Hematopoietic multipotent progenitor cell treated with erythropoietin and hydrocortisone succinate and interleukin-3 and kit ligand, for 4 days (in vitro differentiated cells): Measurements from ENCODE around the gene PLXNC1.

Experiments used
- DNase-seq: peaks from one replicate; pipeline ENCODE4 v3.0.0-alpha.2; 2015

Gene PLXNC1

DNA sequence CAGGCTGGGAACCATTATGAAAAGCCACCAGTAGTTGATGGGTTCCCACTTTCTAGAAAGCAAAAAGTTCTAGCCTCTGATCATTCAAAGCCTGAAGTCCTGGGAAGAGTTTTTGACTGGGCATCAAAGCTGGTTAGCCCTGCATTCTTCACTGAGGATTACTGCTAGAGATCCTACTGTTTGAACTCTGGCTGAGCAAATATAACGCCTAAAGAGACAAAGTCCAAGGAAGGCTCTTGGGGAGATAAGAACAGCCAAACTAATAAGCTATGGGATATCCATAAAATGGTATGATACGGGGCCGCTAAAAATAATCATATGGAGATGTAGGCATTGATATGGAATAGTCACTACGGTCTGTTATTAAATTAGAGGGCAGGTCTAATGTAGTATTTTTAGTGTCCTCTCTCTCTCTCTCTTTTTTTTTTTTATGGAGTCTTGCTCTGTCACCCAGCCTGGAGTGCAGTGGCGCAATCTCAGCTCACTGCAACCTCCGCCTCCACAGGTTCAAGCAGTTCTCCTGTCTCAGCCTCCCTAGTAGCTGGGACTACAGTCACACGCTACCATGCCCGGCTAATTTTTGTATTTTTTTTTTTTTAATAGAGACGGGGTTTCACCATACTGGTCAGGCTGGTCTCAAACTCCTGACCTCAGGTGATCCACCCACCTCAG, 35.5 kb downstream of the PLXNC1 start:
- no peak for DNase-seq

DNA sequence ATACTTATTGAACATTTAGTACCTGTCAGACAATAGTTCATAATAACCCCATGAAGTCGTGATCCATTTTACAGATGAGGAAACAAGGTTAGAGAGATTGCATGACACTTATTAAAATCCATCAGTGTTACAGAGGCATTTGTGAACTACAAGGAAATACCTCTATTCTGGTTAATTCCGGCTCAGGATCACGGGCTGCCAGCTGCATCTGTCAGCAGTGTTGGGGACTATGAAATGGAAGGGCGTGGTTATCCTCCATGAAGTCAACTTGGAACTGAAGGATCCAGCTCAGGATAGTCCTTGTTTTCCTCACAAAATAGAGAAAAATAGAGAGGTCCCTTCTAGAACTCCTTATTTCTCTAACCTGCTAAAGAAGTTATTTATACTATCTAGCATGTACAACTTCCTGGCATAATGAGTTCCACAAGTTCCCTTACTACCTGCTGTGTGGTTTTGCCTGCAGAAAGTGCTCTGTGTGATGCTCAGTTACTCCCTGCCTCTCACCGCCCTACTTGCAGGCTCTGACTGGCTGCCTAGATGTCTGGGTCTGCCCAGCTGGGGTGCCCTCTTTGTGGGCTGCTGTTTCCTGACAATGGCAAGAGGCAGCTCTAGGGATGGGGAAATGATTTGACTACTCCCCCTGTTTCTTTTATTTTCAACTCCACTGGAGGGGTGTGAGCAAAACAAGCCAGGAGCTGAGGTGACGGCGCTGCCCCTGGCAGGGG, 36.8 kb downstream of the PLXNC1 start:
- DNase-seq, result peak; percentile 58

DNA sequence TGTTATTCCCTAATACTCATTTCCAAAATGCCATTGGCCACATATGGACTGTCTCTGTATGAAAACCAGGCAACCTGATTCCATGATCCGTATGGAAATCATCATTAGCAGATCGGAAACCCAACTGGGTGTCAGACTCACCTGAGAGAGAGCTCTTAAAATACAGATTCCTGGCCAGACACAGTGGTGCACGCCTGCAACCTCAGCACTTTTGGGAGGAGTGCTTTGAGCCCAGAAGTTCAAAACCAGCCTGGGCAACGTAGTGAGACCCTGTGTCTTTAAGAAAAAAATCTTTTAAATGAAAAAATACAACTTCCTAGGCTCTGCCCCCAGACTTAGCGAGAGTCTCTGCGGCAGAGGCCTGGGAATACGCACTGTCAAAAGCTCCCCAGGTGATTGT, 37.4 kb downstream of the PLXNC1 start:
- DNase-seq, result no peak

DNA sequence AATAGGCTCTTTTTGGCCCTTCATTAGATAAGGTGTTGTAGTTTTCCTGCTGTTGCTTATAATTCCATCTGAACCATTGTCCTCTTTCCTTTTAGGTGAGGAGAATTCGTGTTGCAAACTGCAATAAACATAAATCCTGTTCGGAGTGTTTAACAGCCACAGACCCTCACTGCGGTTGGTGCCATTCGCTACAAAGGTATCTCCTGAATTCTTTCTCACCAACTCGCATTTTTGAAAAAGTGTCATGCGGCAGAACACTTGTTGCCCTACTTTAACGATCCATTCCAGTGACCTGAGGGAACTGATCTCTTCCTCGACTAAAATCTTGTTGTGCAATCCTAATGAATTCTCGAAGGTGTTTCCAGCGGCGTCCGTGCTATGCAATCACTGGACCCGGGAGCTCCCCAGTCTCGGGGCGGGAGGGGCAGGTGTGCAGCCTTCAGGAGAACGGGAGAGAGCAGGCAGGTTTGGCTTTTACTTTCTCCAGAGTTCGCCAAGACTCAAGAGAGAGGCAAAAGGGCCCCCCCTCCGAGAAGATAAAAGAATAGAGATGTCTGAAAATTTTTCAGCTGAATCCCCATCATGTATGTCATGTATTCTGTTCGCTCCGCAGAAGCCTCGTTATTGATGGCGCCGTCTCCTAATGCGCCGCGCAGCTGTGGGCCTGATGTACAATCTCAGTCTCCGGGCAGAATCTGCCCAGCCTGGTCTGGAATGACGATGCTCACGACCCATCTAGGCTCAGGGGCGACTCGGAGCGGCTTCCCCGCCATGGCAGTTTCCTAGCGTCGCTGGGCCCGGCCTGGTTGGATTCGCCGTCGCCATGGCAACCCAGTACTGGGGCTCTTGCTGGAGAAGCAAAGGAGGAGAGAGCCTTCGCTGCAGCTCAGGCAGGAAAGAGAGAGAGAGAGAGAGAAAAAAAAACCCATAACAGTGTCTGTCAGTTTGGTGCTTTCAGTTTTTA, 38.2 kb downstream of the PLXNC1 start:
- no peak for DNase-seq

DNA sequence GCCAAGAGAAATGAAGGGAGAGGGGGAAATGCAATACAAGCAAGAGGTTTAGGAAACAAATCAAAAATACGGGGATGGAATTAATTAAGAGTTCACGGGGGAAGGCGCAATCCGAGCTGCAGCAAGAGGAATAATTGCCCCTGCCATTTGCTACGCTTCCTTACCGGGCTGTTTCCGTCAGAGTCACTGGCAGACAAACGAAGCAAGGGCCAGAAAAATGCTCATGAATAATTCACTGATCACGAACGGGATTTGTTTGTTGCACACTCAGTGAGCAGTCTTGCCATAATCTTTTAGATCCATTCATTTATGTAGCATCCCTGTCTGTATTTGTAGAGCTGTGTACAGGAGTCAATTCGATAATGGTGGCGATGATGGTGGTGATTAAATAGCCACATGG, 39.0 kb downstream of the PLXNC1 start:
- DNase-seq, result no peak

DNA sequence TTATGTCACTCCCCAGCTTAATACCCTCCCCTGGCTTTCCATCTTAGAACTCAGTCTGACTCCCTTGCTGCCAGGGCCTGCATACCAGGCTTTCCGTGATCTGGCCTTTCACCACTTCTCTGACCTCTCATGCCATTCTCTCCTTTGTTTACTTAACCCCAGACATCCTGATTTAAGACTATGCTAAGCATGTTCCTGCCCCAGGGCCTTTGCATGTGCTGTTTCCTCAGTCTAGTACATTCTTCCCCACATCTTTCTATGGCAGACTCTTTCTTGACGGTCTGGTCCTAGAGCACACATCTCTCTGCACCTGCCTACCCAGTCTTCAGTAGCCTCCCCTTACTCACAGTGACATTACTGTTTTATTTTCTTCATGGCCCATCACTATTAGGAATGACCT, 42.2 kb downstream of the PLXNC1 start:
- no peak for DNase-seq

DNA sequence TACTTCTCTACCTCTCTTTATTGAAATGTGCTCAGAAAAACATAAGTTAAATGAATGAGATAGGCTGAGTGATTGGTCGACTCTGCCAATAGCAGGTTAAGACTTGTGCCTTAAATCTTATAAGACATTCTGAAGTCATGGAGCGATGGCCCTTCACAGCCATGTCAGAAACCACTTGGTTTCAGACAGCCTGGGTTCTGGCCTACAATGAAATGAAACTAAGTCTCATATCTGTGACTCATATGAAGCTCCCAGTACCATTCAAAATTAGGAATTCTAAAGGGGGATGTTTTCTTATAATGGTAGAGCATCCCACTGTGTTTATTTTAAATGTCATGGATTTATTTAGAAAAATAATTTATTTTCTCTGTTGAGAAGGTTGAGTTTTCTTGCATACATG, 42.6 kb downstream of the PLXNC1 start:
- no peak for DNase-seq

DNA sequence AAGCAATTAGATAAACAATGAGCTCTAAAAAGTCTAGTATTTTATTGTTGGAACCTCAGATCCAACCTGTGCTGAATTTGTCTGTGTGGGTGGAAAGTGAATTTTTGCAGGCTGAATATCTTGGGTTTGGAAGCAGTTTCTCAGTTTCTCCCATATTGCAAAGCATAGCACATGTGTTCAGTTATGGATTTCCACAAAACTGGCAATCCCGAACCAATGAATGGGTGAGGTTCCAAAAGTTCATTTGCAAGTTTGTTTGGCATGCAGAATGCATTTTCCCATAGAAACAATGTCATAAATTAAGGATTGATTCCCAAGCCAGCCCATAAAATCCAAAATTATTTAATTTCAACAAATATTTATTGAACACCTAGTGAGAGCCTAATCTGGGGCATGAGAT, 43.4 kb downstream of the PLXNC1 start:
- DNase-seq, result no peak

DNA sequence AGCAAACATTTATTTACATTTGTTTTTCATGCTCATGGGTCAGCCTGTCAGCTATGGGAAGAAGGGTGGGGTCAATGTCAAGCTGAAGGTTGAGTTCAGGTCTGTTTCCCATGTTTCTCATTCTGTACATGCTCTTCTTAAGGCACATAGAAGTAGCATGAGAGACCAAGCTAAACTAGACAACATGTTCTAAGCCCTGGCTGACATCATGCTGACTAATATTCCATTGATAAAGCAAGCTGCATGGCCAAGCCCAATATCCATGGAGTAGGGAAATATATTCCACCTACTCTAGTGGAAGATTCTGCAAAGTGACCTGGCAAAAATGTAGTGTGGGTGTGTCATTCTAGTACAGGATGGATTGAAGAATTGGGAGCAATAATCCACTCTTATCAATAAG, 44.1 kb downstream of the PLXNC1 start:
- no peak for DNase-seq

DNA sequence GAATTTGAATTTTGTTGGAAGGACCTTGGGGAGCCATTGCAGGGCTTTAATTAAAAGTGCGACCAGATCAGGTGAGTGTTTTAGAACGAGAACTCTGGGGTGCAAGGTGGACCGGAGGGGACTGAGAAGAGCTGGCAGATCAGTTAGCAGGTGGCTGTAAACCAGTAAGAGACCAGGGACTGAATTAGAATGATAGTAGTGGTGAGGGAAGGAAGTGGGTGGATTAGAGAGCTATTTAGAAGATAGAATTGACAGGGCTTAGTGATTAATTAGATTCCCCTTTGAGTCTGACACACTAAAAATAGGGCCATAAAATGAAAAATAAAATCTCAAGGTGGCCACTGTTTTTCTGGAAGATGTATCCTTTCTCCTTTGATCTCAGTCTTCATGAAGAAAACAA, 44.8 kb downstream of the PLXNC1 start:
- no peak for DNase-seq

DNA sequence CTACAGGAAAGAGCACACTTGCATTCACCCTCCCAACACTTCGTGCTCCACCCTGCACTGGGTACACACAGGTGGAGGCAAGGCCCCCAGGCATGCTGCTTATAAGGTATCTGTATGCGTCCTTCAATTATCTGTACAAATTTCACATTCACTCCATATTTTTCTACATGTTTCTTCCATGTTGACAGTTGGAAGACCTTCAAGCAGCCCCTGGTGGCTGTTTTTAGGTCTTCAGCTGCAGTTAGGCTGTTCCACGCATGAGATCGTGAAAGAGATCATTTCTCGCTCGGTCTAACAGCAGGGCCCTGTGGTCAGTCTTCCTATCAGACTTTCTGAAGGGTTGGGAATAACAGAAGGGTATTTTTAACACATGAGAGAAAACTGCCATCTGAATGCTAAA, 47.1 kb downstream of the PLXNC1 start:
- DNase-seq, result peak; percentile 69

DNA sequence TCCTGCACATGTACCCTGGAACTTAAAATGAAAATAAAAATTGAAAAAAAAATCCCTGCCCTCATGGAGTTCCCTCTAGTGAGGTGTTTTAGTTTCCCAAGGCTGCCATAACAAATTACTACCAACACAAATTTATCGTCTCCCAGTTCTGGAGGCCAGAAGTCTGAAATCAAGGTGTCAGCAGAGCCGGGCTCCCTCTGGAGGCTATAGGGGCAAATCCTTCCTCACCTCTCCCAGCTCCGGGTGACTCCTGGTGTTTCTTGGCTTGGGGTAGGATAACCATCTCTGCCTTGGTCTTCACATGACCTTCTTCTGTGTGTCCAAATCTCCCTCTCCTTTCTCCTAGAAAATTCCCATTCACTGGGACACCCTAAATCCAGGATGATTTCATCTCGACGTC, 50.1 kb downstream of the PLXNC1 start:
- no peak for DNase-seq

DNA sequence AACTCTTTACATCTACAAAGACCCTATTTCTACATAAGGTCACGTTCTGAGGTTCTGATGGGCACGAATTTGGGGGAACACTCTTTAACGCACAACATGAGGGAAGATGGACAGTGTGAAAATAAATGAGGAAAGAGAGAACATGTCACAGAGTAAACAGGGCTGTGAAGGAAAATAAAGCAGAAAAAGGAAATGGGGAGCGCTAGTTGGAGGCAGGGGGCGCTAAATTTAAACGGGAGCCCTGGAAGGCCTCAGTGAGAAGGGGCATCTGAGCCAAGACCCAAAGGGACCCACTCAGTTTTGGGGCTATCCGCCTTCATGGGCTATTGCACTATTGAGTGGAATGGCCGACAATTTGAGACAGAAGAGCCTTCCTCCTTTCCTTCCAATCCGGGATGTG, 50.5 kb downstream of the PLXNC1 start:
- no peak for DNase-seq

DNA sequence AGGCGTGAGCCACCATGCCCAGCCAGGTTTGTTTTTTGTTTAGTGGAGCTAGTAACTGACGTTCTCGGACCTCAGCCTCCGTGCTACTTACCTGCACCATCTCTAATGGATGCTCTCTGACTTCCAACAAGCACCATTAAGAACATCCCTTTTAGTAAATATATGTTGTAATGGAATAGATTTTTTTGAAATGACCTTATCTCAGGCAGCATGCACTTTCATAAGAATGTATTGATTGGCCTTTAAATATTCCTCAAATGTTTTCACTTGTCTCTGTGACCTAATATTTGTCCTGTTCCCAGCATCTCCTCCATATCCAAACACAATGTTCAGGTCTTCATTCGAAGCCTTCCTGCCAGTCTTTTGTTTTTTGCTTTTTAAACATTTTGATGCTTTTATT, 51.7 kb downstream of the PLXNC1 start:
- DNase-seq, result no peak

DNA sequence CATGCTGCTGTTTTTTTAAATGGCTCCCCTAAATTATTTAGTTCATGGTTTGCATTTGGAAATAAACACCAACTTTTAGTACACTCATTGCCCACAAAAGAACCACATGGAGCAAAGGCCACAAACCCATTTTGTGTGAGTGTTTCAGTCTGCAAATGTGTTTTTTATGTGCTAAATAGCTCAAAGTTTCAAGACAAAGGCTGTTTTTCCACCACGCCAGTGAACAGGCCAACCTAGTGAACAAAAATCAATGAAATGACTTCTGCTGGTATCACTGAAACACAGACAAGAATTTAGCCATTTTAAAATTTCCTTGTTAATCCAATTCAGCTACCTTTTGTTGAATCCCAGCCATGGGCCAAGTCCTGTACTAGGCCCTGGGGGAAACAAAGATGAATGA, 52.3 kb downstream of the PLXNC1 start:
- DNase-seq, result no peak

DNA sequence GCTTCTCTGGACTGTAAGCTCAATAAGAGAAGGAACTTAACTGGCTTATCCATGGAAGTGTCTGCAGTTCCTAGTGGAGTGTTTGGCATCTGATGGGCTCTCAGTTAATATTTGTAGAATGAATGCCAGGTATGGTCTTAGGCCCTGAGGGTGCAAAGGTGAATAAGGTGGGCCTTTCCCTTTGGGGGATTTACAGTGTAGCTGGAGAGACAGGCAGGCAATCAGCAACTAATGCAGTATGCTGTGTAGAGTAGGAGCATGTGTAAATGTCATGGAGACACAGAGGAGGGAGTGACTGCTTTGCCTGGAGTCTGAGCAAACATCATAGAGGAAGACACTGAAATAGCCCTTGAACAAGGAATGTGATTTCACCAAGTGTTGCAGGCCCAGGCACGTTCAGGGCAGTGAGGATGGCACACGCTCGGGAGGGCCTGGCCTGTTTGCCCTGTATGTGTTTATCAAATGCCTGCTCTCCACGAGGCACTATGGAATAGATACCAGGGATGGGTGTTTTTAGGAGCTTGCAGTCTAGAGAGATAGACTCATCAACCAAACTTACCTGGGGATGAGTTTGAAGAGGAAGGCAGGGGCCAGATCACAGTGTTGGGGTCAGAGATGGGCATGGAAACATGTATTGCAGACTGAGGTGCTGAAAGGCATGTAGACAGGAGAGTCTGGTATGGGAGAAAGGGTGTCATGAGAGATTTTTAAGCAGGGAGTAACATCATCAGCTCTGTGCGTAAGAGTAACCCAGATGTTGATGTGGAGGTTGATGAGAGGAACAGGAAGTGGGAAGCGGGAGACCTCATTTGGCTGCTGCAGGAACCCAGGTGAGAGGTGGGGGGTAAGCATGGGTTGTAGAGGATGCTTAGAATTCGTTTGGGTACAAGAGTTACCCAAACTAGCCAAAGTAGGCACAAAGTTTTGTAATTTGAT, 54.1 kb downstream of the PLXNC1 start:
- no peak for DNase-seq

DNA sequence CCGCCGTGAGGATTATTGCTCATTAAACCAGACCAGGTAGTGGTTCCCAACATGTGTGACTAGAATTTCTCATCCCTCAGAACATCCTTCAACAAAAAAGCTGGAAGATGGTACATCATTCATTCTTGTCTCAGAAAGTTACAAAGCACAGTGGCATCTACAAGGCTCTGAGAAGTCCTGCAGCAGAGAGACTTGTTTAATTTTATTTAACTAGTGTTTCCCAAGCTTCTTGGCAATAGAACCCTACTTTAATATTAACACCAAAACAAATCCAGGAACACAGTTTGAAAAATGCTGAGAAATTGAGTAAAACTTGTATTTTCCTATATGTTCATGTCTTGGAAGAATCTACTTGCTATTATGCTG, 54.8 kb downstream of the PLXNC1 start:
- no peak for DNase-seq

DNA sequence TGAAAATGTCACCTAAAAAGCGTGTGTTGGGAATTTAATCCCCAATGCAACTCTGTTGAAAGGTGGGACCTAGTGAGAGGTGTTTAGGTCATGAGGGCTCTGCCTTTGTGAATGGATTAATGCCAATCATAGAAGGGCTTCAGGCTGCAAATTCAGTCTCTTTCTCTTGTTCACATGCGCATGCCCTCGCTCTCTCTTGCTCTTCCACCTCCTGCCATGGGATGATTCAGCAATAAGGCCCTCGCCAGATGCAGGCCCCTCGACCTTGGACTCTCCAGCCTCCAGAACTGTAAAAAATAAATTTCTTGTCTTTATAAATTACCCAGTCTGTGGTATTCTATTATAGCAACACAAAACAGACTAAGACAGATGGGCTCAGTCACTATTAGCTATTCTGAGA, 55.4 kb downstream of the PLXNC1 start:
- DNase-seq, result no peak

DNA sequence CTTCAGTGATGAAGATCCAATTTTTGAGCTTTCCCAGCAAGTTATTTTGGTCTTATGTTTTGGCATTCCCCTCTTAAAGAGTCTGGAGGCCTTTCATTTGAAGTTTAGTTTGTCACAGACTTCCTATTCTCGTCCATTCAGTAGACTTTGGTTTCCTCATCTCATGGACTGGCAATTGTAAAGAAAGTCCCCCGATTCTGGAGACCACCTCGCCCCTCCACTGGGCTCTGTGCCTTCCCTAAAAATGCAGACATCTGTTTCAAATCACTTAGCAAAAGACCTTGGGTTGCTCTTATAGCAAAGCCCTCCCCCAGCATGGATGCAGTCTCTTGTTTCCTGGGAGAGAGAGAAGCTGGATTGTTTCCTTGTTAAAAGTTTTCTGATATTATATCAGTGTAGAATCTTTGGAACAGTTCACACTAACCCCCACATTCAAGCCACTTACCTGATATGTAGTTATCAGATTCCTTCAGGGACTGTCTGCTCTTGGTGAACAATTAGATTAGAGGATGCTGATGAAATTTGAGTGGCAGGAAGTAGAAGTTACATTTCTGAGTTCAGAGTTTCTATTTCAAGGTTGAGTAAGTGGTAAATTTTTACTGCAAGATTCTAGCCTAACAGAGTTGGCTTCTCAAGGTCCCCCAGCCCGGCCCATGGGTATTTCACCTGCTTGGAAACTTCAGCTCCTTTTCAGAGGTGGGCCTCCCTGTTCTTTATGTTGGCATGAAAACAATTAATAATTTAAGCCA, 56.3 kb downstream of the PLXNC1 start:
- DNase-seq, result peak; percentile 47

DNA sequence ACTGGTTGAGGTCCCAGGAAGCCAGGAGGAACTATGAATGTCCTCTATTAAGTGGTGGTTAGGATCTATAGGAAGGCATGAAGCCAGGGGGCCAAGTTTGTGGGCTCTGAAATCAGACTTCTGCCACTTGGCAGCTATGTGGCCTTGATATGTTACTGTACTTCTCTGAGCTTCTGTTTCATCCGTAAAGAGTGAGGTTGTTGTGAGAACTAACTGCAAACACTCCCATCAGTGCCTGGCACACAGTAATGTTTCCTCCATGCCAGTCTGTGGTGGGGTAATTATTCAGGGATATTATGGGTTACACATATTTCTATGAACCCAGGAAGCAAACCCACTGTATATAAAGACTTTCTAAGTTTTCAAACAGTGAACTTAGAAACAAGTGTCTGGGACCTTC, 57.4 kb downstream of the PLXNC1 start:
- no peak for DNase-seq

DNA sequence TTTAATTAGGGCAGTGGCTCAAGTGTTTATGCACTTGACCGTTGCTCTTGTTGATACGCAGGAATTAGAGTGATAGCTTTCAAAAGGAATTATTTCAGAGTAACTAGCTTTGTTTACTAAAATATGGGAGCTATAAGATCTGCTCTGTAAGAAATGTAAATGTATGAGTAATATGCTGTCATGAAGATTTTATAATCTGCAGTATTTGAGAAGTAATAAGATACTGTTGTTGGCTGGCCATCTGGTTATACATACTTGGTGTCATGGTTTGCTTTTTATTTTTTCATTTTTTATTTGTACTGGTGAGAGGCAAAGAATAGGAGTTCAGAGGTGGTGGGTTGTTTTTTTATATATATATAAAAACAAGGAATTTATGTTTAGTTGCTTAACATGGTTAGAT, 58.5 kb downstream of the PLXNC1 start:
- DNase-seq, result no peak

DNA sequence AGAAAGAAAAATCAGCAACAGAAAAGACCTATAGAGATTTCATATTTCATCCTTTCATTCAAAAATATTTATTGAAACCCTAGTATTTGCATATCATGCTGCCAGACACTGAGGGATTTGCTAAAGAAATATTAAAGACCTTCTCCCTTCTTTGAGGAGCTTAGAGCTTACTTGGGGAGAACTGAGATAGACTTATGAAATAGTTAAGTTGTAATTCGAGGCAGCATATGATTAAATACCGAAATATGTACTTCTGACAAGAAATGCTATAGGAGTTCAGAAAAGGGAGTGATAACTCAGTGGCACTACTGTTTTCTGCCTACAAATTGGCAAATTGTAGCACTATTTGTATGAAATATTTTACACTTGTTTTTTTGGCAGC, 59.1 kb downstream of the PLXNC1 start:
- no peak for DNase-seq
